ENCODE results near the gene EZH1.
A peak's percentile ranks its signal among the peaks of the same experiment; 100 is the strongest.

EZH1 gene

GRCh38 chr17:42744806-42745617 lies at the start of gene EZH1:
Gene EZH1 (minus strand): TSS chr17:42745040. CDS start chr17:42728941, 16,099 bp downstream.
- Histone ChIP-seq H3K9me3 (ENCODE audit: control insufficient read depth in 1 of 2, low read length in 2 of 2) (no peaks in the 10 kb centered on the region), H3K4me3 (ENCODE audit: low read depth in 1 of 2, low read length in 2 of 2) (peak within 1 kb of the TSS; percentile 76 to 78), H3K36me3 (ENCODE audit: control insufficient read depth in 1 of 2, insufficient read depth in 2 of 2, low read length in 2 of 2) (no peaks in the 10 kb centered on the region), H3K27ac (ENCODE audit: low read length) (peak within 1 kb of the TSS; percentile 81), H3K27me3 (ENCODE audit: low read depth, low read length) (no peaks in the 10 kb centered on the region), H3K4me1 (ENCODE audit: control insufficient read depth in 1 of 2, insufficient read depth in 2 of 2, low read length in 2 of 2) (peaks cover 11 to 16% of the 10 kb centered on the region in 2 donors)

DNA sequence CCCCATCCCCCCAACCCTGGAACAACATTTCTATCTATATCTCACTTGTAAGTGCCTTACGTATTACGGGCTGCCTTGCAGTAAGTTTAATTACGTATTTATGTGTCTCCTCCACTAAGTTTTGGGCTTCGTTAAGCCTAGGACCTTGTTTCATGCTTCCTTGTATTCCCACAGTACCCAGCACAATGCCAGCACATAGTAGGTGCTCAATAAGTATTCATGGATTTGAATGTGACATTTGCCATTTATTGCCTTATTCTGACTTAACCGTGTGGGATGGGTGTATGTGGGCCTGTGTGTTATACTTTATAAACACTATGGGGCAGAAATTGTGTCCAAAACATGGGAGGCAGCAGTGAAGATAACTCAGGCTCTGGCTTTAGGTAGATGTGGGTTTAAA lies 47.7 kb upstream of the EZH1 start:
- H3K4me1 ChIP-seq (ENCODE audit: control insufficient read depth in 1 of 2, insufficient read depth in 2 of 2, low read length in 2 of 2) = peaks cover 0 to 9% of the 10 kb centered on the region in 2 donors
- no peak overlapping the region for H3K4me3 ChIP-seq (ENCODE audit: low read depth in 1 of 2, low read length in 2 of 2)
- no peaks in the 10 kb centered on the region for H3K9me3 ChIP-seq (ENCODE audit: control insufficient read depth in 1 of 2, low read length in 2 of 2)

GRCh38 chr17:42791948-42792347 lies 47.1 kb upstream of the EZH1 start:
- no peaks in the 10 kb centered on the region for H3K9me3 ChIP-seq (ENCODE audit: control insufficient read depth in 1 of 2, low read length in 2 of 2)
- peaks cover 0 to 3% of the 10 kb centered on the region in 2 donors for H3K4me1 ChIP-seq (ENCODE audit: control insufficient read depth in 1 of 2, insufficient read depth in 2 of 2, low read length in 2 of 2)
- H3K27me3 ChIP-seq (ENCODE audit: low read depth, low read length) = no peaks in the 10 kb centered on the region
- no peak overlapping the region for H3K4me3 ChIP-seq (ENCODE audit: low read depth in 1 of 2, low read length in 2 of 2)
- H3K36me3 ChIP-seq (ENCODE audit: control insufficient read depth in 1 of 2, insufficient read depth in 2 of 2, low read length in 2 of 2) = peaks cover 0 to 8% of the 10 kb centered on the region in 2 donors
- H3K27ac ChIP-seq (ENCODE audit: low read length) = no peak overlapping the region

More for the DNA sequence above, 47.7 kb upstream of the EZH1 start:
- peaks cover 0 to 8% of the 10 kb centered on the region in 2 donors for H3K36me3 ChIP-seq (ENCODE audit: control insufficient read depth in 1 of 2, insufficient read depth in 2 of 2, low read length in 2 of 2)
- H3K27me3 ChIP-seq (ENCODE audit: low read depth, low read length) = no peaks in the 10 kb centered on the region
- H3K27ac ChIP-seq (ENCODE audit: low read length) = no peak overlapping the region

GRCh38 chr17:42787266-42787665 lies 42.4 kb upstream of the EZH1 start:
- no peak overlapping the region for H3K4me3 ChIP-seq (ENCODE audit: low read depth in 1 of 2, low read length in 2 of 2)
- H3K4me1 ChIP-seq (ENCODE audit: control insufficient read depth in 1 of 2, insufficient read depth in 2 of 2, low read length in 2 of 2) = peaks cover 0 to 20% of the 10 kb centered on the region in 2 donors
- H3K27me3 ChIP-seq (ENCODE audit: low read depth, low read length) = peaks cover 39% of the 10 kb centered on the region
- no peaks in the 10 kb centered on the region for H3K36me3 ChIP-seq (ENCODE audit: control insufficient read depth in 1 of 2, insufficient read depth in 2 of 2, low read length in 2 of 2)
- no peak overlapping the region for H3K27ac ChIP-seq (ENCODE audit: low read length)
- H3K9me3 ChIP-seq (ENCODE audit: control insufficient read depth in 1 of 2, low read length in 2 of 2) = no peaks in the 10 kb centered on the region

DNA sequence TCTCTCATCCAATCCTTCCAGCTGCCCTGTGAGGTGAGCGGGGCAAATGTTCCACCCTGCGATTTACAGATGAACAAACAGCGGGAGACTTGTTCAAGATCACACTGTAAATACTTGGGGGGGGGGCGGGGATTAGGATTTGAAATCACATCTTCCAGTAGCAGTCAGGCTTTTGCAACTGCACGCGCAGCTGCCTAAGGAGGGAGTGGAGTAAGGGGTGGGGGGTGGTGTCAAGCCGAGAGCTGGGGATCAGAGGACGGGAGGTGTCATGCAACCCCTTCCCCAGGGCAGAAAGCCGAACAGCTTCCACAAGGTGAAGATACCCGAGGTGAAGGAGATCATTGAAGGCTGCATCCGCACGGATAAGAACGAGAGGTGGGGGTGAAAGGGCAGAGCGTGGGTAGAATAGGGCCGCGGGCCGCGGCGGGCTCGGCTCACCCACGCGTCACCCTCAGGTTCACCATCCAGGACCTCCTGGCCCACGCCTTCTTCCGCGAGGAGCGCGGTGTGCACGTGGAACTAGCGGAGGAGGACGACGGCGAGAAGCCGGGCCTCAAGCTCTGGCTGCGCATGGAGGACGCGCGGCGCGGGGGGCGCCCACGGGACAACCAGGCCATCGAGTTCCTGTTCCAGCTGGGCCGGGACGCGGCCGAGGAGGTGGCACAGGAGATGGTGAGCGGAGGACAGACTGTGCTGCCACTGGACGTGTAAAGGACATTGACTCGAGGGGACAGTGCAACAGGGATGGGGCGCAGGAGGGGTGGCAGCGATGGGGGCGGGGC lies 40.2 kb upstream of the EZH1 start:
- Histone ChIP-seq H3K4me1 (ENCODE audit: control insufficient read depth in 1 of 2, insufficient read depth in 2 of 2, low read length in 2 of 2) (peaks cover 0 to 35% of the 10 kb centered on the region in 2 donors), H3K9me3 (ENCODE audit: control insufficient read depth in 1 of 2, low read length in 2 of 2) (no peaks in the 10 kb centered on the region), H3K4me3 (ENCODE audit: low read depth in 1 of 2, low read length in 2 of 2) (no peak overlapping the region), H3K36me3 (ENCODE audit: control insufficient read depth in 1 of 2, insufficient read depth in 2 of 2, low read length in 2 of 2) (no peaks in the 10 kb centered on the region), H3K27ac (ENCODE audit: low read length) (no peak overlapping the region), H3K27me3 (ENCODE audit: low read depth, low read length) (peaks cover 51% of the 10 kb centered on the region)

- H3K27me3 ChIP-seq (ENCODE audit: low read depth, low read length) = peaks cover 51% of the 10 kb centered on the region
- no peak overlapping the region for H3K27ac ChIP-seq (ENCODE audit: low read length)
- H3K36me3 ChIP-seq (ENCODE audit: control insufficient read depth in 1 of 2, insufficient read depth in 2 of 2, low read length in 2 of 2) = peaks cover under 1 to 5% of the 10 kb centered on the region in 2 donors
- H3K4me3 ChIP-seq (ENCODE audit: low read depth in 1 of 2, low read length in 2 of 2) = no peak overlapping the region
- H3K9me3 ChIP-seq (ENCODE audit: control insufficient read depth in 1 of 2, low read length in 2 of 2) = no peaks in the 10 kb centered on the region
- H3K4me1 ChIP-seq (ENCODE audit: control insufficient read depth in 1 of 2, insufficient read depth in 2 of 2, low read length in 2 of 2) = peaks cover 0 to 38% of the 10 kb centered on the region in 2 donors
These were observed 39.6 kb upstream of the EZH1 start for GRCh38 chr17:42784409-42784808.

GRCh38 chr17:42783791-42784138 lies 38.9 kb upstream of the EZH1 start:
- Histone ChIP-seq H3K27me3 (ENCODE audit: low read depth, low read length) (peaks cover 51% of the 10 kb centered on the region), H3K9me3 (ENCODE audit: control insufficient read depth in 1 of 2, low read length in 2 of 2) (no peaks in the 10 kb centered on the region), H3K36me3 (ENCODE audit: control insufficient read depth in 1 of 2, insufficient read depth in 2 of 2, low read length in 2 of 2) (peaks cover 7 to 11% of the 10 kb centered on the region in 2 donors), H3K4me3 (ENCODE audit: low read depth in 1 of 2, low read length in 2 of 2) (no peak overlapping the region), H3K27ac (ENCODE audit: low read length) (no peak overlapping the region), H3K4me1 (ENCODE audit: control insufficient read depth in 1 of 2, insufficient read depth in 2 of 2, low read length in 2 of 2) (peaks cover 0 to 38% of the 10 kb centered on the region in 2 donors)

- H3K27me3 ChIP-seq (ENCODE audit: low read depth, low read length) = peaks cover 51% of the 10 kb centered on the region
- H3K4me1 ChIP-seq (ENCODE audit: control insufficient read depth in 1 of 2, insufficient read depth in 2 of 2, low read length in 2 of 2) = peaks cover 0 to 38% of the 10 kb centered on the region in 2 donors
- no peaks in the 10 kb centered on the region for H3K9me3 ChIP-seq (ENCODE audit: control insufficient read depth in 1 of 2, low read length in 2 of 2)
- peaks cover 12 to 17% of the 10 kb centered on the region in 2 donors for H3K36me3 ChIP-seq (ENCODE audit: control insufficient read depth in 1 of 2, insufficient read depth in 2 of 2, low read length in 2 of 2)
- H3K4me3 ChIP-seq (ENCODE audit: low read depth in 1 of 2, low read length in 2 of 2) = no peak overlapping the region
- no peak overlapping the region for H3K27ac ChIP-seq (ENCODE audit: low read length)
These were observed 38.4 kb upstream of the EZH1 start for GRCh38 chr17:42783062-42783790.

GRCh38 chr17:42782166-42783061 lies 37.6 kb upstream of the EZH1 start:
- Histone ChIP-seq H3K27ac (ENCODE audit: low read length) (no peak overlapping the region), H3K4me3 (ENCODE audit: low read depth in 1 of 2, low read length in 2 of 2) (no peak overlapping the region), H3K9me3 (ENCODE audit: control insufficient read depth in 1 of 2, low read length in 2 of 2) (no peaks in the 10 kb centered on the region), H3K36me3 (ENCODE audit: control insufficient read depth in 1 of 2, insufficient read depth in 2 of 2, low read length in 2 of 2) (peaks cover 19 to 25% of the 10 kb centered on the region in 2 donors), H3K27me3 (ENCODE audit: low read depth, low read length) (peaks cover 51% of the 10 kb centered on the region), H3K4me1 (ENCODE audit: control insufficient read depth in 1 of 2, insufficient read depth in 2 of 2, low read length in 2 of 2) (peaks cover 0 to 38% of the 10 kb centered on the region in 2 donors)

DNA sequence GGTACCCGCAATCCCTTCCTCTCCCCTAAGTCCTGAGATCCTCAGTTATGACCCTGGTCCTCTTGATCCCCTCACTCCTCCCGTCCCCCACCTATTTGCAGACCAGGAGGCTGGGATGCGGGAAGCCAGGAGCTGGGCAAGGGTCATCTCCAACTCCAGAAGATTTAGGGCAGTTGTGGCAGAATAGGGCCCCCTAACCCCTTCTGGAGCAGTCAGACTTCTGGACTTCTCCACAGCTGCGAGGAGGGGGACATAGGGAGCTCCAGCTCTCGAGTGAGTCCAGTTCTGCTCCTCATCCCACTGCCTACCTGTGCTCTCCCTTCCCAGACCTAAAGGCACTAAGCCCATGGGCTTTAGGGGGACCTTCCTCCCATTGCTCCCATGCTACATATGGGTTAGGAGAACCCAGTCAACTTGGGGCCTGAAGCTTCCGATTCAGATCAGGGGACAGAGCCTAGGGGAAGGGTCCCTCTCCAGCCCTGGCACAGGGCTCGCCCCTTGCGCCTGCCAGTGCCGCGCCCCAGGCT lies 36.9 kb upstream of the EZH1 start:
- peaks cover 0 to 38% of the 10 kb centered on the region in 2 donors for H3K4me1 ChIP-seq (ENCODE audit: control insufficient read depth in 1 of 2, insufficient read depth in 2 of 2, low read length in 2 of 2)
- no peaks in the 10 kb centered on the region for H3K9me3 ChIP-seq (ENCODE audit: control insufficient read depth in 1 of 2, low read length in 2 of 2)
- peaks cover 51% of the 10 kb centered on the region for H3K27me3 ChIP-seq (ENCODE audit: low read depth, low read length)
- peak overlapping the region in 1 of 2 donors; percentile 11 for H3K4me3 ChIP-seq (ENCODE audit: low read depth in 1 of 2, low read length in 2 of 2)
- peaks cover 20 to 26% of the 10 kb centered on the region in 2 donors for H3K36me3 ChIP-seq (ENCODE audit: control insufficient read depth in 1 of 2, insufficient read depth in 2 of 2, low read length in 2 of 2)
- H3K27ac ChIP-seq (ENCODE audit: low read length) = no peak overlapping the region
